GM19099 (cell line): ENCODE data around the gene NUMB.

Source experiments
- POLR2A ChIP-seq: IDR thresholded peaks from 3 replicates; pipeline ENCODE4 v1.6.1; 2011; ENCODE audit warnings: low read depth; ENCODE audit not compliant: insufficient read length; ENCODE audit errors: extremely low read depth

The NUMB gene

GRCh38 chr14:73236157-73236556 is 222.2 kb downstream of the NUMB start:
- TF ChIP-seq POLR2A: no peak

GRCh38 chr14:73235531-73236155 is 222.7 kb downstream of the NUMB start:
- no peak for TF ChIP-seq POLR2A

- no peak for TF ChIP-seq POLR2A
Observed at GRCh38 chr14:73234586-73235394, 223.6 kb downstream of the NUMB start.

DNA sequence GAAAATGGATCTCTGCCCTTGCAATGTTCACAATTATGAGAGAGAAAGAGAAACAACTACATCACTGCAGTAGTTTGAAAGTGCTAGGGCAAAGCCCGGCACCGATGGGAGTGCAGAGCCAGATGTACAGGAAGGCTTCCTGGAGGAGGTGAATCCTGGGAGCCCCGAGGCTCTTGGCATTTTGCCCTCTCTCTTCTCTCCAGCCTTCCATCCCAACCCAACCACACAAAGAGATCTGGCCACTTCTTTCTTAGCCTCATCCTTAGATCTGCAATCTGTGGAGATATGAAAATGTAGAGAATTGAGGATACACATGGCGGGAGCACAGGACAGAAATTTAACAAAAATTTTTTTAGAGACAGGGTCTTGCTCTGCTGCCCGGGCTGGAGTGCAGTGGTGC is 224.3 kb downstream of the NUMB start:
- no peak for TF ChIP-seq POLR2A

DNA sequence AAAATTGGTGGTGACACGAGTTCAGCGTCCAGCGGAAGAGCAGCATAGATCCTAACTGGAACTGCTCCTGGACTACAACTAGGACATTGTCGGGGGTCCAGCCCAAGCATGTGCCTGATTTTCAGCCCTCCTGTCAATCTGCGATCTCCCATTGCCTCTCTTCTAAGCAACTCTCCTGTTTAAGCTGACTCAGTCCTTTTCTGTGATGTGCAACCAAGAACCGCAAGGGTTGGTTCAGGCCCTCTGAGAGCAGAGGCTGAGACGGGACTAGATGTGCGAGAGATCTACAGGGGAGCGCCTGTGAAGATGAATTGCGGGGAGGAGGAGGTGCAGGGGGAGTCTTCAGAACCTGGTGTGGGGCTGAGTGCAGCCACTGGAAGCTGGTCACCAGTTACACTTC is 224.8 kb downstream of the NUMB start:
- TF ChIP-seq POLR2A: no peak

- no peak for TF ChIP-seq POLR2A
Observed at GRCh38 chr14:73232984-73233383, 225.4 kb downstream of the NUMB start.

DNA sequence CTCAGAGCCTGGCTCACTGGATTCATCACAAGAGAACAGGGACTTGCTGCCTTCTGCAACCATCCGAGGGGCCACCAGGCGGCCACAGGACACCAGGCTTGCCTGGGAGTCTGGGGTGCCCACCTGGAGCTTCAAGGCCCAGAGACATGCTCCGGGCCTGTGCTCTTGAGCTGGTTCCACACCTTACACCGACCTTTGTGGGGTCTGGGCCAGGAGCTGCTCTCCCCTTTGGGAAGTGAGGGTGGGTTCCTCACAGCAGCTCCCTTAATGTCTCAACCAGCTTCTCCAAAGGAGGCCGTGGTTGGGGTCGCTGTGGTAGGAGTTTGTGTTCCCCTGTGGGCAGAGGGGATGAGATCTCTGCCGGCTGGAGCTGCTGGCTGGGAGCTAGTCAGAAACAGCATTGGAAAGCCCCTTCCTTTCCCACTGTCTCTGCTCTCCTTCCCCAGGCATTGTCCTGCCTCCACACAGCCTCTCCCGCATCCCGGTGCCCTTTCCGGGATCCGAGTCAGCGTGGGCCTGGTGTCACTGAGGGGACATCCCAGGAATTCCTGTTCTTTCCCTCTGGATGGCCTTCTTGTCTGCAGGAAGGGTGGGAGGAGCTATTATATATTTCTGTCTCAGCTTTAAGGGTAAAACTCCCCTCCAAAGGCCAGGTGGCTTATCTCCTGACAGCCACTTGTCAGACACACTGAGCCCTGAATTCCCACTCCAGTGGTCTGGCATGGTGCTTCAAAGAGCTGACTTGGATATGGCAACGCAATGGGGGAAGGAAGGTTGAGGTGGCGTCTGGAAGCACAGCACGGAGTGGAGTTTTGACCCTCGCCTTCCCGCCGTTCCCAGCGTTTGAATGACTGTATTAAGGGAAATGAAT is 226.1 kb downstream of the NUMB start:
- no peak for TF ChIP-seq POLR2A

GRCh38 chr14:73230051-73230450 is 228.3 kb downstream of the NUMB start:
- TF ChIP-seq POLR2A: no peak

- no peak for TF ChIP-seq POLR2A
Observed at GRCh38 chr14:73227812-73228781, 230.2 kb downstream of the NUMB start.

DNA sequence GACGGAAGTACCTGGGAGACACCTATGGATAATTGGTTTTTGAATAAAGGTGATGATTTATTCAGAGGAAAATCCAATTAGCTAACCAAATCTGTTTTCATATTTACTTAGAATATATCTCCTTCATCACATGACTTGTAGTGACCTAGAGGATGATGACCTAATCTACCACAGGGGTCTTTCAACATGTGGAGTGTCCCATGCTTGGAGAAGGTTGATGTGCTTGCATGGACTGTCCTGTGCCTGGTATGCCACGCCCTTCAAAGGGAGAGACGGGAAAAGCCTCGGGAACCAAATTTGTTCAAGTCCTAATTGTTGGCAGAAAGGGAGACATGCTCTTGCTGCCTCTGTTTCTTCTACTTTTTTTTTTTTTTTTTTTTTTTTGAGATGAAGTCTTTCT is 232.8 kb downstream of the NUMB start:
- TF ChIP-seq POLR2A: no peak
